ENCODE results near the gene VILL. TPM values are rescaled to one million over a fixed set of nuclear protein-coding genes. Genes with fewer than 3 reads are reported as not detected.
A peak's percentile ranks its signal among the peaks of the same experiment; 100 is the strongest.

VILL gene
- polyA plus RNA-seq, 1 experiment = 8.8 TPM

DNA sequence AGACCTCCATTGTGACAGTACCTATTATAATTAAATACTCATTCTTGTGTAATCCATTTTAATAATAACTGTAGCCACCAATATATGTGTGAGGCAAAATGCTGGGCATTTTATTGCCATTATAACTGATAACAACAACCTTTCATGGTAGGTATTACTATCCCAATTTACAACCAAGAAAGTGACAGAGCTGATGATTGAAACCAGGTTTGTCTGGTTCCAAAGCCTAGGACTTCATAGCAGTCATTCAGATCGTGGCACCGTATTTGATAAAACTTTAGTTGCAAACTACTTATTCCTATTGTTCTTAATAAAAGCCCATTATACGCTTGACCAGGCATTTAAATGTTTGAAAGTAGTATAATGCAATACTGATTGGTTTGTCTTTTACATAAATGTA, 26.4 kb upstream of the VILL start:
- DNase-seq (ENCODE audit: low read depth) = no peak
- H3K4me3 ChIP-seq (ENCODE audit: low read depth, low read length) = no peak overlapping the region
- H3K36me3 ChIP-seq (ENCODE audit: control insufficient read depth, insufficient read depth, low read length) = no peaks in the 10 kb centered on the region
- H3K27me3 ChIP-seq (ENCODE audit: control insufficient read depth, insufficient read depth, low read length) = no peaks in the 10 kb centered on the region
- no peak for TF ChIP-seq CTCF (IDR thresholded peaks at IDR 0.05; ENCODE audit: insufficient read depth, low read depth, low read length)
- POLR2A ChIA-PET = no interaction called here
- CTCF ChIA-PET = interaction anchor here (1.0 to 1.2 kb wide), 3 partner anchors 10 to 18 kb away, joined by 3 to 7 read pairs (median 4); no protein-coding TSS in a partner anchor

DNA sequence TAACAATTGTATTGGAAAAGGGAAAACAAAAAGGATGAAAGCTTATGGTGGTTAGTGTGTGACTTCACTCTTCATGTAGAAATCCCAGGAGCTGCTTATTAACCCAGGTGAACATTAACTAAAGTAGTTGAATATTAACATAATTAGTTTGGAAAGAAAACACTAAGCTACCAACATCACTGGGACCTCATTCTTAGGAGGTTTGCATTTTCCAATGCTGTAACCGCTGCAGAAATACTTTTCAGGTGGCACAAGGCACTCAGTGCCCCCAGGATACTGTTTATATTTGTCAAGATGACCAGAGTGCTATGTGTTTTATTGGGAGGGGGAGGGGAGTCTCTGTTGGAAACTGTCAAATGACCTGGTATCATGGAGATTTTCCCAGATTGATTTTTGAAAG, 25.9 kb upstream of the VILL start:
- ChIA-PET POLR2A (no interaction called here), CTCF (interaction anchor here (0.6 to 1.1 kb wide), 4 partner anchors 9 to 101 kb away, joined by 3 to 7 read pairs (median 4); no protein-coding TSS in a partner anchor)
- no peak overlapping the region for H3K4me3 ChIP-seq (ENCODE audit: low read depth, low read length)
- peaks cover 3% of the 10 kb centered on the region for H3K36me3 ChIP-seq (ENCODE audit: control insufficient read depth, insufficient read depth, low read length)
- TF ChIP-seq CTCF (IDR thresholded peaks at IDR 0.05; ENCODE audit: insufficient read depth, low read depth, low read length) = no peak
- no peak for DNase-seq (ENCODE audit: low read depth)
- H3K27me3 ChIP-seq (ENCODE audit: control insufficient read depth, insufficient read depth, low read length) = no peaks in the 10 kb centered on the region

GRCh38 chr3:37967260-37967881, 23.2 kb upstream of the VILL start:
- Histone ChIP-seq H3K4me3 (ENCODE audit: low read depth, low read length) (no peak overlapping the region), H3K27me3 (ENCODE audit: control insufficient read depth, insufficient read depth, low read length) (no peaks in the 10 kb centered on the region), H3K36me3 (ENCODE audit: control insufficient read depth, insufficient read depth, low read length) (peaks cover 8% of the 10 kb centered on the region)
- TF ChIP-seq CTCF (IDR thresholded peaks at IDR 0.05; ENCODE audit: insufficient read depth, low read depth, low read length) = peak; percentile 94
- DNase-seq (ENCODE audit: low read depth) = no peak
- POLR2A ChIA-PET = no interaction called here
- CTCF ChIA-PET = interaction anchor here (0.6 to 2.9 kb wide), 26 partner anchors 9 to 554 kb away, joined by 3 to 18 read pairs (median 4); partner anchors contain the start of gene PLCD1

- TF ChIP-seq CTCF (IDR thresholded peaks at IDR 0.05; ENCODE audit: insufficient read depth, low read depth, low read length) = no peak
- CTCF ChIA-PET = interaction anchor here (0.7 to 2.9 kb wide), 15 partner anchors 8 to 95 kb away, joined by 3 to 18 read pairs (median 6); partner anchors contain the start of gene PLCD1
- no peak overlapping the region for H3K4me3 ChIP-seq (ENCODE audit: low read depth, low read length)
- H3K27me3 ChIP-seq (ENCODE audit: control insufficient read depth, insufficient read depth, low read length) = no peaks in the 10 kb centered on the region
- DNase-seq (ENCODE audit: low read depth) = no peak
- POLR2A ChIA-PET = no interaction called here
- peaks cover 9% of the 10 kb centered on the region for H3K36me3 ChIP-seq (ENCODE audit: control insufficient read depth, insufficient read depth, low read length)
Measured at GRCh38 chr3:37968199-37968598, 22.4 kb upstream of the VILL start.

- CTCF ChIA-PET = interaction anchor here (1.2 to 2.9 kb wide), 5 partner anchors 10 to 51 kb away, joined by 3 to 16 read pairs (median 7); no protein-coding TSS in a partner anchor
- POLR2A ChIA-PET = no interaction called here
- DNase-seq (ENCODE audit: low read depth) = no peak
- no peak for TF ChIP-seq CTCF (IDR thresholded peaks at IDR 0.05; ENCODE audit: insufficient read depth, low read depth, low read length)
- Histone ChIP-seq H3K27me3 (ENCODE audit: control insufficient read depth, insufficient read depth, low read length) (no peaks in the 10 kb centered on the region), H3K4me3 (ENCODE audit: low read depth, low read length) (no peak overlapping the region), H3K36me3 (ENCODE audit: control insufficient read depth, insufficient read depth, low read length) (peaks cover 9% of the 10 kb centered on the region)
Measured at GRCh38 chr3:37968813-37969595, 21.6 kb upstream of the VILL start.

Measured in BJ (cell line).